Astrocyte of the spinal cord (primary cell): ENCODE data around the gene SYT1.
"Not testable (repeated sequence)": the region's sequence is repeated elsewhere in the genome, so short reads cannot be mapped to it uniquely, and the experiment has no call there.

Experiments used
- DNase-seq: peaks from one replicate; pipeline ENCODE4 v3.0.0; 2011; ENCODE audit warnings: low read depth, low spot score
- H3K4me3 ChIP-seq: 2 replicates; pipeline ENCODE4 v1.5.1; 2011; ENCODE audit warnings: low read depth, mild to moderate bottlenecking, low read length, moderate library complexity
- in situ Hi-C: cut with HindIII; loops from 2 replicates; pipeline ENCODE4 v1.10.0; 2017; ENCODE audit warnings: low sequenced_read_pairs
- TF ChIP-seq, protein P1 (sequence below): IDR thresholded peaks from 2 replicates; pipeline ENCODE4 v1.5.1; 2012; ENCODE audit warnings: low read depth, mild to moderate bottlenecking, low read length, inconsistent platforms

The SYT1 gene

DNA sequence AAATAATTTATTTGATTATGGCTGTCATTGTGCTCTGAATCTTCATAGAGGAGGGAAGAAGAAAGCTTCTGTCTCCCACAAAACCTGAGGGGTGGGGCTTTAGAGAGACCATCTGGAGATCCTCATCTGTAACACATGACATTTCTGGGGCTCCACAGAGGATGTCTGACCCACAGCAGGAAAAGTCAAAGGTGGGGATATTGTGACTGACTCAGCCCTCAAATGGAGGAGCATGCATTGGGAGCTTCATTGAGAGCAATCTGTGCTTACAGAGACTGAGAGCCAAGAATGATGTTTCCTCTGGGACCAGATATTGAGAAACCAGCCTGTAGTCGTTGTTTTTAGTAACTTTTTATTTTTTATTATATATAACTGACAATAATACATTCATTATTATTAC lies 158.7 kb downstream of the SYT1 start:
- TF ChIP-seq, protein P1, sequence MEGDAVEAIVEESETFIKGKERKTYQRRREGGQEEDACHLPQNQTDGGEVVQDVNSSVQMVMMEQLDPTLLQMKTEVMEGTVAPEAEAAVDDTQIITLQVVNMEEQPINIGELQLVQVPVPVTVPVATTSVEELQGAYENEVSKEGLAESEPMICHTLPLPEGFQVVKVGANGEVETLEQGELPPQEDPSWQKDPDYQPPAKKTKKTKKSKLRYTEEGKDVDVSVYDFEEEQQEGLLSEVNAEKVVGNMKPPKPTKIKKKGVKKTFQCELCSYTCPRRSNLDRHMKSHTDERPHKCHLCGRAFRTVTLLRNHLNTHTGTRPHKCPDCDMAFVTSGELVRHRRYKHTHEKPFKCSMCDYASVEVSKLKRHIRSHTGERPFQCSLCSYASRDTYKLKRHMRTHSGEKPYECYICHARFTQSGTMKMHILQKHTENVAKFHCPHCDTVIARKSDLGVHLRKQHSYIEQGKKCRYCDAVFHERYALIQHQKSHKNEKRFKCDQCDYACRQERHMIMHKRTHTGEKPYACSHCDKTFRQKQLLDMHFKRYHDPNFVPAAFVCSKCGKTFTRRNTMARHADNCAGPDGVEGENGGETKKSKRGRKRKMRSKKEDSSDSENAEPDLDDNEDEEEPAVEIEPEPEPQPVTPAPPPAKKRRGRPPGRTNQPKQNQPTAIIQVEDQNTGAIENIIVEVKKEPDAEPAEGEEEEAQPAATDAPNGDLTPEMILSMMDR: no peak
- DNase-seq: no peak
- no peak overlapping the region for H3K4me3 ChIP-seq
- in situ Hi-C loops: no loop called here

DNA sequence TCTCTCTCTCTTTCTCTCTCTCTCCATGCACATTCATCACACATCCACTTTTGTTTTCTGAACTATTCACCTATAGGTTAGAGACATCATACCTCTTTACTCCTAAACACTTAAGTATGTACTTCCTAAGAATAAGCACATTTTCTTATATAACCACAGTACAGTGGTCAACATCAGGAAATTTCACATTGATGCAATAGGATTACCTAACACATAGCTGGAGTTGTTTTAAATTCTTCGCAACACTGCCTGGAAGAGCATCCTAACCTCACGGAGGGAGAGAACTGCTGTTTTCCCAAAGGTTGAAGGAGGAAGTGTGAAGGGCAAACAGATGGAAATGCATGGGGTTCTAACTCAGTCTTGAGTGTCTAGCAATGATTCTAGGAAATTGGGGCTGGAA lies 159.2 kb downstream of the SYT1 start:
- TF ChIP-seq, protein P1: no peak
- in situ Hi-C loops: no loop called here
- H3K4me3 ChIP-seq: no peak overlapping the region

DNA sequence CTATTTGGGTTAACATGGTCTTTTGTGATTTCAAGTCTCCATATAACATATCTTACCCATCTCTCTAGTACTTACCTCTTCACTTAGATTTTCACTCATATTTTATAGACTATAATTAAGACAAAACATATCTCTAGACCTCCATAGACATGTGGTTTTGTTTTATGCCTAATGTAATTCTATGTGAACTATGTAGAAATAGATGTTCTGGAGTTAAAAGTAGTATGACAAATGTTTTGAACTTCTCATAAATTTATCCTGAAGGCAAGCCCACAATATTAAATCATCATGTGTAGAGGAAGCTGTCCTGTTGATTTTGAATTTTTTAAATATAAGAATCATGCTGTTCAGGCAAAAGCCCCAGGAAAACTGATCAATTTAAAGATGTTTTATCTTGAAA lies 169.2 kb downstream of the SYT1 start:
- TF ChIP-seq, protein P1: no peak
- in situ Hi-C loops: no loop called here

More for the DNA sequence above, 159.2 kb downstream of the SYT1 start:
- DNase-seq: peak; percentile 17

DNA sequence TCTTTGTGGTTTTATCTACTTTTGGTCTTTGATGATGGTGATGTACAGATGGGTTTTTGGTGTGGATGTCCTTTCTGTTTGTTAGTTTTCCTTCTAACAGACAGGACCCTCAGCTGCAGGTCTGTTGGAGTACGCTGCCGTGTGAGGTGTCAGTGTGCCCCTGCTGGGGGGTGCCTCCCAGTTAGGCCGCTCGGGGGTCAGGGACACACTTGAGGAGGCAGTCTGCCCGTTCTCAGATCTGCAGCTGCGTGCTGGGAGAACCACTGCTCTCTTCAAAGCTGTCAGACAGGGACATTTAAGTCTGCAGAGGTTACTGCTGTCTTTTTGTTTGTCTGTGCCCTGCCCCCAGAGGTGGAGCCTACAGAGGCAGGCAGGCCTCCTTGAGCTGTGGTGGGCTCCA lies 180.2 kb downstream of the SYT1 start:
- H3K4me3 ChIP-seq, in situ Hi-C loops, DNase-seq: not testable (repeated sequence)

More for the DNA sequence above, 169.2 kb downstream of the SYT1 start:
- DNase-seq: no peak
- no peak overlapping the region for H3K4me3 ChIP-seq

DNA sequence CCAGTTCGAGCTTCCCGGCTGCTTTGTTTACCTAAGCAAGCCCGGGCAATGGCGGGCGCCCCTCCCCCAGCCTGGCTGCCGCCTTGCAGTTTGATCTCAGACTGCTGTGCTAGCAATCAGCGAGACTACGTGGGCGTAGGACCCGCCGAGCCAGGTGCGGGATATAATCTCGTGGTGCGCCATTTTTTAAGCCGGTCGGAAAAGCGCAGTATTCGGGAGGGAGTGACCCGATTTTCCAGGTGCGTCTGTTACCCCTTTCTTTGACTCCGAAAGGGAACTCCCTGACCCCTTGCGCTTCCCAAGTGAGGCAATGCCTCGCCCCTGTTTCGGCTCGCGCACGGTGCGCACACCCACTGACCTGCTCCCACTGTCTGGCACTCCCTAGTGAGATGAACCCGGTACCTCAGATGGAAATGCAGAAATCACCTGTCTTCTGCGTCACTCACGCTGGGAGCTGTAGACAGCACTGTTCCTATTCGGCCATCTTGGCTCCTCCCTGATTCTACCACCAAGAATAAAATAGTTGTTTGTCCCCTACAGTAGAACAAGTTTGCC lies 180.7 kb downstream of the SYT1 start:
- in situ Hi-C loops, DNase-seq, H3K4me3 ChIP-seq: not testable (repeated sequence)

DNA sequence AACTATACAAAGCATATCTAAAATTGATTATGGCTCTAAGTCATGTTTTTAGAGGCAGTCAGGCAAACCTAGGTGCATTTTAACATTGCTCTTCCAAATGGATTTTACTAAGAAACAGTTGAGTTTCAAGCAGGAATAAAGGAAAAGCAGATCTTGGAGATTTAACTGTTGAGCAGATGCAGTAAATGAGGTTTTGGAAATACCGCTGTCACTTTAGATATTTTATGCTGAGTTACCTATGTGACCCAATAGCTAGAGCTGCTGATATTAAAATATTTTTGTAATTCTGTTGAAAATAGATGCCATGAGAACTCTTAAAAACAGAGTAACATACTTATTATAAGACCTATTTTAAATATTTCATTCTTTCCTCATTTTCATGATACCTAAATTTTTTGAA lies 181.4 kb downstream of the SYT1 start:
- DNase-seq: no peak
- H3K4me3 ChIP-seq: no peak overlapping the region
- TF ChIP-seq, protein P1: no peak
- in situ Hi-C loops: no loop called here

DNA sequence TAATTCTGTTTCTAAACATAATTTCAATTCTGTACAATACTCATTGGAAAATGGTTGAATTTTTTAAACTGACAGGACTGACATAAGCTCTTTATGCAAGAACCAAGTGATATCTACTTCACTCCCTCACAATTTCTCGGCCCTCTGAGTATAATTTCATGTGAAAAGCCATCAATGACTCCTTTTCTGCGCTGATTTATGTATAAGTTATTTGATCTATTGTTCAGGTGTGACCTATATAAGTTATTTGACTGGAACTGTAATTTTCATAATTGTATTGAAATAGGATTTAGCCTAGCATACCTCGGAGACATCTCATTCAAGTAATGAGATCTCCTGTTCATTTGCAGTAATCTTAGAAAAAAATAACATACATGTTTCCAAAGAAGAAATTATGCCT lies 184.4 kb downstream of the SYT1 start:
- H3K4me3 ChIP-seq: no peak overlapping the region
- in situ Hi-C loops: no loop called here
- TF ChIP-seq, protein P1: no peak
- DNase-seq: no peak

DNA sequence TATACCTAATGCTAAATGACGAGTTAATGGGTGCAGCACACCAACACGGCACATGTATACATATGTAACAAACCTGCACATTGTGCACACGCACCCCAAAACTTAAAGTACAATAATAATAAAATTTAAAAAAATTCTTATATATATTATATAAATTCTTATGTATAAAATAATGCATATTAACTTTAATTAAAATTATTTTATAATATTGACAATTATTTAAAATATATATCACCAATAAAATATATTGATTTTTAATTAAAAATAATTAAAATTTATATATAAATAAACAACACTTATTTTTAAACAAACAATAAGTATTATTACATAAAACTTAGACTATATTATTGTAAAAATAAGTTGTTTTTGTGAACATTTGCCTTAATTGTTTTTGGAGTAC lies 188.8 kb downstream of the SYT1 start:
- DNase-seq: no peak
- no peak overlapping the region for H3K4me3 ChIP-seq
- in situ Hi-C loops: no loop called here
- TF ChIP-seq, protein P1: no peak
